Mesothelial cell of epicardium (in vitro differentiated cells): Measurements from ENCODE around the gene ZFP28. TPM values are rescaled to one million over a fixed set of nuclear protein-coding genes. Genes with fewer than 3 reads are reported as not detected.

Experiments used
- DNase-seq, 2 experiments: peaks; one replicate each; pipeline ENCODE4 v3.0.0; 2021; ENCODE audit warnings: low spot score in 2 of 2; ENCODE audit not compliant: unreplicated experiment in 2 of 2
- H3K27ac Mint-ChIP-seq: 2 replicates; pipeline ENCODE4 v1.8.0; 2021; ENCODE audit warnings: mixed read lengths
- H3K27me3 Mint-ChIP-seq: 2 replicates; pipeline ENCODE4 v1.8.0; 2021; ENCODE audit warnings: low read depth, mixed read lengths
- H3K36me3 Mint-ChIP-seq: 2 replicates; pipeline ENCODE4 v1.8.0; 2021; ENCODE audit warnings: mixed read lengths
- H3K4me1 Mint-ChIP-seq: 2 replicates; pipeline ENCODE4 v1.8.0; 2021; ENCODE audit warnings: mixed read lengths
- H3K4me3 Mint-ChIP-seq: 2 replicates; pipeline ENCODE4 v1.8.0; 2021; ENCODE audit warnings: mild to moderate bottlenecking, moderate library complexity, mixed read lengths
- H3K9me3 Mint-ChIP-seq: 2 replicates; pipeline ENCODE4 v1.8.0; 2021; ENCODE audit warnings: mixed read lengths
- total RNA-seq: library from RNA; stranded (reverse); gene quantifications from 3 replicates; pipeline ENCODE4 v1.2.1, GENCODE V29; 2021
- TF ChIP-seq, protein P1 (sequence below): fragments of 200-600 bp; sonication (generic); IDR thresholded peaks from one replicate; pipeline ENCODE4 v1.5.0; 2021; ENCODE audit warnings: antibody characterized with exemption; ENCODE audit not compliant: unreplicated experiment

Gene ZFP28
- total RNA-seq, 1 donor from 2014 or later: 10.7 TPM

DNA sequence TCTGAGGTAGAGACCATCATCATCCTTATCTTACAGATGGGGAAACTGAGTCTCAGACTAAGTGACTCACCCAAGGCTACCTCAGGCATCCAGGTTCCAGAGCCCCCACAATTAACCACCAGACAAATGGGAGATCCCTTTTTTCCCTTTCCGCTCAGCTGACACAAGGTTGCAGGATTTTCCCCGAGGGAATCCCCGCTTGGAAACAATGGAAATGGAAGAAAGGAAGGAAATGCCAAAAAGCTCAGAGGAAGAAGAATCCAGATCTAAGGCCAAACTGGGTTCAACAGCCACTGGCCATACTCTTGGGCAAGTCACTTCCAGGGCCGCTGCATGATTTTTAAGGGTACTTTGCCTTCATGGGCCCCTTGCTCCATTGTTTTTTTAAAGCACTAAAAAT, 57.9 kb downstream of the ZFP28 start:
- no peak for DNase-seq
- H3K27ac Mint-ChIP-seq: no peak overlapping the region
- H3K4me3 Mint-ChIP-seq: peak overlapping the region; percentile 83
- H3K4me1 Mint-ChIP-seq: peaks cover 11% of the 10 kb centered on the region
- peaks cover 53% of the 10 kb centered on the region for H3K9me3 Mint-ChIP-seq
- TF ChIP-seq, protein P1, sequence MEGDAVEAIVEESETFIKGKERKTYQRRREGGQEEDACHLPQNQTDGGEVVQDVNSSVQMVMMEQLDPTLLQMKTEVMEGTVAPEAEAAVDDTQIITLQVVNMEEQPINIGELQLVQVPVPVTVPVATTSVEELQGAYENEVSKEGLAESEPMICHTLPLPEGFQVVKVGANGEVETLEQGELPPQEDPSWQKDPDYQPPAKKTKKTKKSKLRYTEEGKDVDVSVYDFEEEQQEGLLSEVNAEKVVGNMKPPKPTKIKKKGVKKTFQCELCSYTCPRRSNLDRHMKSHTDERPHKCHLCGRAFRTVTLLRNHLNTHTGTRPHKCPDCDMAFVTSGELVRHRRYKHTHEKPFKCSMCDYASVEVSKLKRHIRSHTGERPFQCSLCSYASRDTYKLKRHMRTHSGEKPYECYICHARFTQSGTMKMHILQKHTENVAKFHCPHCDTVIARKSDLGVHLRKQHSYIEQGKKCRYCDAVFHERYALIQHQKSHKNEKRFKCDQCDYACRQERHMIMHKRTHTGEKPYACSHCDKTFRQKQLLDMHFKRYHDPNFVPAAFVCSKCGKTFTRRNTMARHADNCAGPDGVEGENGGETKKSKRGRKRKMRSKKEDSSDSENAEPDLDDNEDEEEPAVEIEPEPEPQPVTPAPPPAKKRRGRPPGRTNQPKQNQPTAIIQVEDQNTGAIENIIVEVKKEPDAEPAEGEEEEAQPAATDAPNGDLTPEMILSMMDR: no peak
- peaks cover 46% of the 10 kb centered on the region for H3K36me3 Mint-ChIP-seq
- H3K27me3 Mint-ChIP-seq: no peaks in the 10 kb centered on the region

DNA sequence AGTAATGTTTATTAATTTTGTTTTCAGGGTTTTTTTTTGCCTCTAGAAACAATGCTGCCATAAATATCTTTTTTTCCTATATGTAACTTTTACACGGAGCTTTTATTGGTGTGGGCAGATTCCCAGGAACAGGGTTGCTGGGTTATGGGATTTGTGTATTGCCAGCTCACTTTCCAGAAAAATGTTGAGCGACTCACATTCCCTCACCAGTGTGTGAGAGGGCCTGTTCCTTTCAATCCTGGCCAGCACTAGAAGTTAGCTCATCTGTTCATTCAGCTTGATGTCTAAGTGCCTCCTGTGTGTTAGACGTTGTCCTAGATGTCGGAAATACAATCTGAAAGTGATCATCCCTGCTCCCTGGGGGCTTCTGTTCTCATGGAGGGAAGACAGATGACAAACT, 58.9 kb downstream of the ZFP28 start:
- Mint-ChIP-seq H3K27ac (no peak overlapping the region), H3K9me3 (peaks cover 53% of the 10 kb centered on the region), H3K4me3 (no peak overlapping the region), H3K4me1 (peaks cover 11% of the 10 kb centered on the region), H3K27me3 (no peaks in the 10 kb centered on the region), H3K36me3 (peaks cover 56% of the 10 kb centered on the region)
- TF ChIP-seq, protein P1: no peak
- DNase-seq: no peak

DNA sequence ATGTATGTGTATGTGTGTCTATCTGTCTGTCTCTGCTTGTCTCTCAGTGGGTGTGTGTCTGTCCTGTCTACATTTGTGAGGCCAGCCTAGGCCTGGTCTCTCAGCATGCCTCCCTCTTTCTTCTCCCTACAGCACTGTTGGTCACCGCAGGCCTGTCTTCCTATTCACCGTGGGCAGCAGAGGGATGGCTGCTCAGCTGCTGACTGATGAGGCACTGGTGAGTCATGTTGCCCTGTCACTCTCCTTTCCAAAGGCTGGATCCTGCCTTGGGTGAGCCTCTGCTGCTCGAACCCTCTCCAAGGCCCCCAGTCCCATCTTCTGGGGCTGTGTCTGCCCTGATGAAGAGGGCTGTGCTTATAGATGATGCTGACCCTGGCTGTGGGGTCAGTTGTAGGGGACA, 62.6 kb downstream of the ZFP28 start:
- Mint-ChIP-seq H3K36me3 (peaks cover 89% of the 10 kb centered on the region), H3K4me3 (no peak overlapping the region), H3K4me1 (peaks cover 1% of the 10 kb centered on the region), H3K9me3 (peaks cover 62% of the 10 kb centered on the region), H3K27ac (no peak overlapping the region), H3K27me3 (no peaks in the 10 kb centered on the region)
- TF ChIP-seq, protein P1: no peak
- no peak for DNase-seq

DNA sequence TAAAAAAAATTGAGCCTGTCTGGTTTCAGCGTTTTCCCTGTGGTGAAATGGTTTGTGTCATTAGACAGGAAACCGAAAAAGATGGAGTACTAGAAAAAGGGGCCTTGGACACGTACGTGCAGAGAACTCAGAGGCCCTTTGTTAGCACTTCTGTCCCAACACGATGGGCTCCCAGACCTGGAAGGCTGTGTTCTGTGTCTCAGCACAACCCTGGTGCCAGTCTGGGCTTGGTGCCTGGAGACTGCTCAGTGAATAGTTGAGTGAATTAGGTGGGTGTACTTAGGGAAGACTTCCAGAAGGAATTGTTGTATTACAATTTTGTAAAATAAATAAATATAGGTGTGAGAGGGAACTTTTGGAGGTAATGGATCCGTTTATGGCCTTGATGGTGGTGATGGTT, 65.1 kb downstream of the ZFP28 start:
- Mint-ChIP-seq H3K4me1 (no peaks in the 10 kb centered on the region), H3K9me3 (peaks cover 75% of the 10 kb centered on the region), H3K4me3 (no peak overlapping the region), H3K27ac (no peak overlapping the region), H3K36me3 (peaks cover 89% of the 10 kb centered on the region), H3K27me3 (no peaks in the 10 kb centered on the region)
- TF ChIP-seq, protein P1: no peak
- DNase-seq: no peak

Other genes with a start within 250 kb of the ZFP28 start
- 14.8 to 18.8 TPM (median 15.3 TPM) in 3 replicates for gene ZSCAN5A, start 224.1 kb upstream of the ZFP28 start, total RNA-seq
- gene ZNF582, start 145.4 kb upstream of the ZFP28 start, total RNA-seq: 5.1 to 5.6 TPM (median 5.1 TPM) in 3 replicates
- 9.1 to 10.1 TPM (median 9.9 TPM) in 3 replicates for gene ZNF583, start 134.6 kb upstream of the ZFP28 start, total RNA-seq
- not detected in 3 replicates for gene ZNF667, start 61.6 kb upstream of the ZFP28 start, total RNA-seq
- gene ZNF471, start 31.1 kb upstream of the ZFP28 start, total RNA-seq: not detected in 3 replicates
- gene ZNF470, start 28.5 kb downstream of the ZFP28 start, total RNA-seq: 4.7 to 6.1 TPM (median 5.4 TPM) in 3 replicates
- 17.5 to 19.5 TPM (median 18.0 TPM) in 3 replicates for gene ZNF71, start 56.4 kb downstream of the ZFP28 start, total RNA-seq
- 1.6 to 2.6 TPM (median 2.1 TPM) in 3 replicates for gene SMIM17, start 104.2 kb downstream of the ZFP28 start, total RNA-seq
- 0.07 to 0.34 TPM in 2 of 3 replicates, not detected in the other for gene ZNF835, start 132.8 kb downstream of the ZFP28 start, total RNA-seq